Epithelial cell of proximal tubule (primary cell): ENCODE measurements around the gene METTL9. TPM values are rescaled to one million over a fixed set of nuclear protein-coding genes. Genes with fewer than 3 reads are reported as not detected.
"Not testable (repeated sequence)": the region's sequence is repeated elsewhere in the genome, so short reads cannot be mapped to it uniquely, and the experiment has no call there.

Source experiments
- DNase-seq: peaks from one replicate; pipeline ENCODE4 v3.0.0-alpha.2; 2011; ENCODE audit warnings: low read depth
- H3K4me3 ChIP-seq: 2 replicates; pipeline ENCODE4 v1.5.1; 2011; ENCODE audit warnings: low read depth, mild to moderate bottlenecking, low read length
- CTCF ChIP-seq: conservative IDR thresholded peaks from 2 replicates; pipeline ENCODE4 v1.5.1; 2012; ENCODE audit warnings: low read depth, mild to moderate bottlenecking, low read length
- total RNA-seq: library from RNA; depleted of rRNA; stranded (reverse); fragments of >200 nt; gene quantifications from 2 replicates; pipeline ENCODE4 v1.2.3, GENCODE V29; 2015

METTL9 gene
- total RNA-seq, 1 donor from 2014 or later, result 149 TPM

DNA sequence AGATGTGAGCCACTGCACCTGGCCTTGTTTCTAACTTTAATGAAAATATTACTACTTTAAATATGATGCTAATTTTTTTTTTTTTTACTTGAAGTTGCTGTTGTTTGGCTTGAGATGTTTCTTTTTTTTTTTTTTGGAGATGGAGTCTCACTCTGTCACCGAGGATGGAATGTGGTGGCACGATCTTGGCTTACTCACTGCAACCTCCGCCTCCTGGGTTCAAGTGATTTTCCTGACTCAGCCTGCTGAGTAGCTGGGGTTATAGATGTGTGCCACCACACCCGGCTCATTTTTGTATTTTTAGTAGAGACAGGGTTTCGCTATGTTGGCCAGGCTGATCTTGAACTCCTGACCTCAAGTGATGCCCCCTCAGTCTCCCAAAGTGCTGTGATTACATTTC lies 29.4 kb downstream of the METTL9 start:
- no peak for TF ChIP-seq CTCF
- H3K4me3 ChIP-seq, result no peak overlapping the region
- DNase-seq, result no peak

GRCh38 chr16:21629616-21630539 lies 30.5 kb downstream of the METTL9 start:
- H3K4me3 ChIP-seq, DNase-seq: not testable (repeated sequence)

DNA sequence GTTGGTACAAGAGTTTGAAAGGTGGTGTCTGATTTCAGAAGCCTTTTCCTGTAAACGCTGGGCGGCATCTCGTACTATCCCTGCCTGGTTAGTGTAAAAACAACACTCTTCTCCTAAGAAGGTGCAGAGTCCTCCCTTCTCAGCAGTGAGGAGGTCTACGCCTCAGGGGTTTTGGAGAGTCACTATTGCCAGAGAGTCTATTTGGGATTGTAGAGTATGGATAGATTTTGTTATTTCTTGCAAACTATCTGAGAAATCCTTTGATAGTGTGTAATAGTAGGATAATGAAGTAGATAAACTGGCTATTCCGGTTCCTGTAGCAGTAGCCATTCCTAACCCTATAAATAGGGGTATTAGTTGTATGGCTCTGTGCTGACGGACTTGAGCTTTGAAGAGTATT lies 31.5 kb downstream of the METTL9 start:
- not testable (repeated sequence) for H3K4me3 ChIP-seq, DNase-seq

- DNase-seq, H3K4me3 ChIP-seq: not testable (repeated sequence)
These were observed 32.0 kb downstream of the METTL9 start for GRCh38 chr16:21631376-21631775.

DNA sequence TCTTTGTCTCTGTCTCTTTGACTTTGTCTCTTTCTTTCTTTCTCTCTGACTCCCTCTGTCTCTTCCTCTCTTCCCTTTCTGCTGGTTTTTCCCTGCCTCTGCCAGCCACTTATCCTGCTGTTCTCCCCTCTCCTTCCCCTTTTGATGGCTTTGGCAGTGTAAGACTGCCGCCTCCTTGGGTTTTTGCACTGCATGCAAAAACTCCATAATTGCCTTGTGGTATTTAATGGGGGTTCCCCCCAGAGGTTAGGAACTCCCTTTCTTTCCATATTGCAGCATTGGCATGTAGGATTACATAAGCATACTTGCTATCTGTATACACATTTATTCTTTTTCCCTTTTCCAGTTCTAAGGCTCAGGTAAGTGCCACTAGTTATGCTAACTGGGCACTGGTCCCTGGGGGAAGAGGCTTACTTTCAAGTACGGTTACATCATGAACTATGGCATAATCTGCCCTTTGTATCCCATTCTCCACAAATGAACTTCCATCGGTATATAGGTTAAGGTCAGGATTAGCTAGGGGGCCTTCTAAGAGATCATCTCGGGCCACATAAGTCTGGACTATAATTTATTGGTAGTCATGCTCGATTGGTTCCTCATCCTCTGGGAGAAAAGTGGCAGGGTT lies 32.7 kb downstream of the METTL9 start:
- H3K4me3 ChIP-seq, DNase-seq: not testable (repeated sequence)

DNA sequence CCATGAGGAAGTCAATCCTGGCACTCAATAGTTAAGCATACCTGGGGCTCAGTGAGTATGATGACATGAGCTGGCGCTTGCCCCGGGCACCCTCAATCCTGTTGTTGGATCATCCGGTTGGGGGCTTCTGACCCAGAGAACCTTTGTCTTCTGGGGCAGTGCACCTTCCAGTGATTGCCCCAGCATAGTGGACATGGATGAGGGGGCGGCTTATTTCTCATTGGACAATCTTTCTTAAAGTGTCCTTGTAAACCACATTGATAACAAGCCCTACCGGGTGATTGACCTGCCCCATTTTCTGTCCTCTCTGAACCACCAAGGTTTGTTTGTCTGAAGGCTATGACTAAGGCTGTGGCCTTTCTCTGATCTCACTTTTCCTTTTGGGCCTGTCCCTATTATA lies 34.8 kb downstream of the METTL9 start:
- no peak for TF ChIP-seq CTCF
- H3K4me3 ChIP-seq, result no peak overlapping the region
- DNase-seq, result no peak

DNA sequence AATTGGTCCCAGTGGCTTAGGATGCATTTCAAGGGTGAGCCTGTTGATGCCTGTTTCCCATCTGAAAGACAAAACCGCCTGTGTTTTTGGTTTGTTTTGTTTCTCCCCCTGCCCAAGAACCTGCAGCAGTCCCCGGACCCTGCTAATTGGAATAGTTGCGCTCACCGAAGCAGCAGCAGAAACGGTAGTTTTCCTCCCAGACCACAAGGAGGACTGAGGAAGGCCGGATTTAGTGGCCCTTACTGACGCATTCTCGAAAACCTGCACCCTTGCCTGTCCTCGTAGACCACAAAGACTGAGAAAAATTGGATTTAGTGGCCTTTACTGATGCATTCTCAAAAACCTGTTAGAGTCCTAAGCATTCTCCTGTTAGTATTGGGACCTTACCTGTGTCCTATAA lies 36.3 kb downstream of the METTL9 start:
- DNase-seq, H3K4me3 ChIP-seq: not testable (repeated sequence)

- no peak overlapping the region for H3K4me3 ChIP-seq
- DNase-seq, result no peak
- no peak for TF ChIP-seq CTCF
These were observed 37.9 kb downstream of the METTL9 start for GRCh38 chr16:21637032-21637968.

DNA sequence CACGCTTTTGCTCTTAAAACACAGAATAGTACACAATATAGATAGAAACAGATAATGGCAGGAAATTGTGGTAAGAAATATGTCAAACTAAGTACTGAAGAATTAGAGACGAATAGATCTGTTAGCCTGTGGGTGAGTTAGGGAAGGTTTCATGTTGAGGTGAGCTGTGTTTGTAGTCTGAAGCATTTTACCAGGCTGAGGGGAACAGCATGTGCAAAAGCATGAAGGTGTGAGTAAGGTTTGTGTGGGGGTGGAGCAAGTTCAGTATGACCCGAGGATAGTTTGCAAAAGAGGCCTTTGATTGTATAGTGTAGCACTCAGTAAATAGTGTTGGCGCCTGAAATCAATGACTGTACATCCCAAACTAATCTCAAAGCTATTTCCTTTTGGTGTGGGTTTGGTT lies 39.2 kb downstream of the METTL9 start:
- no peak overlapping the region for H3K4me3 ChIP-seq
- no peak for DNase-seq
- TF ChIP-seq CTCF, result no peak
